ENCODE measurements around the gene ZBTB12. TPM values are rescaled to one million over a fixed set of nuclear protein-coding genes. Genes with fewer than 3 reads are reported as not detected.

The ZBTB12 gene
- polyA plus RNA-seq, 3 donors, result 0.11 TPM; not detected in 2

- Mint-ChIP-seq H3K4me3 (no peak overlapping the region), H3K36me3 (peaks cover 0 to 16% of the 10 kb centered on the region in 2 donors), H3K27me3 (ENCODE audit: low read depth in 3 of 3) (peaks cover 0 to 3% (median 2%) of the 10 kb centered on the region in 3 donors), H3K4me1 (no peaks in the 10 kb centered on the region), H3K9me3 (peaks cover 0 to 10% (median 6%) of the 10 kb centered on the region in 7 donors), H3K27ac (peak overlapping the region in 1 of 7 donors; percentile 26)
- no peak overlapping the region for H3K4me3 ChIP-seq (replicated peaks in 1 of 3; ENCODE audit: low read depth in 2 of 3, low read length in 3 of 3)
- no peak overlapping the region for H3K4me2 ChIP-seq (replicated peaks; ENCODE audit: extremely low read depth, low read length, poor library complexity, severe bottlenecking)
- TF ChIP-seq CTCF (IDR thresholded peaks at IDR 0.05), result no peak
- H3K4me1 ChIP-seq (ENCODE audit: control insufficient read depth in 1 of 2, insufficient read depth in 2 of 2, low read length in 2 of 2), result no peaks in the 10 kb centered on the region
- H3K9me3 ChIP-seq (replicated peaks in 1 of 2; ENCODE audit: control insufficient read depth in 1 of 2, insufficient read depth in 1 of 2, low read length in 2 of 2), result peaks cover 0 to 4% of the 10 kb centered on the region in 2 donors
- no peaks in the 10 kb centered on the region for H3K36me3 ChIP-seq (replicated peaks in 1 of 2; ENCODE audit: control insufficient read depth in 1 of 2, insufficient read depth in 2 of 2, low read length in 2 of 2)
- H3K9ac ChIP-seq (ENCODE audit: insufficient read depth, low read length, poor library complexity, severe bottlenecking), result no peak overlapping the region
- no CpG with 5 or more reads among the region's 2 CpGs for WGBS (ENCODE audit: insufficient coverage)
- H3K27ac ChIP-seq (ENCODE audit: low read depth in 1 of 2, low read length in 2 of 2), result no peak overlapping the region
- no peaks in the 10 kb centered on the region for H4K20me1 ChIP-seq (ENCODE audit: insufficient read depth, low read length)
- H3K27me3 ChIP-seq (ENCODE audit: control insufficient read depth in 2 of 2, insufficient read depth in 2 of 2, low read length in 2 of 2), result no peaks in the 10 kb centered on the region
- H2AFZ ChIP-seq (ENCODE audit: insufficient read depth, low read depth, low read length, poor library complexity, severe bottlenecking), result no peak overlapping the region
- DNase-seq, result no peak
- intact Hi-C loops (cut with micrococcal nuclease), result no loop called here
- H3K79me2 ChIP-seq (ENCODE audit: insufficient read depth, low read length), result no peaks in the 10 kb centered on the region
Measured at GRCh38 chr6:31851485-31851832, 50.4 kb downstream of the ZBTB12 start.

DNA sequence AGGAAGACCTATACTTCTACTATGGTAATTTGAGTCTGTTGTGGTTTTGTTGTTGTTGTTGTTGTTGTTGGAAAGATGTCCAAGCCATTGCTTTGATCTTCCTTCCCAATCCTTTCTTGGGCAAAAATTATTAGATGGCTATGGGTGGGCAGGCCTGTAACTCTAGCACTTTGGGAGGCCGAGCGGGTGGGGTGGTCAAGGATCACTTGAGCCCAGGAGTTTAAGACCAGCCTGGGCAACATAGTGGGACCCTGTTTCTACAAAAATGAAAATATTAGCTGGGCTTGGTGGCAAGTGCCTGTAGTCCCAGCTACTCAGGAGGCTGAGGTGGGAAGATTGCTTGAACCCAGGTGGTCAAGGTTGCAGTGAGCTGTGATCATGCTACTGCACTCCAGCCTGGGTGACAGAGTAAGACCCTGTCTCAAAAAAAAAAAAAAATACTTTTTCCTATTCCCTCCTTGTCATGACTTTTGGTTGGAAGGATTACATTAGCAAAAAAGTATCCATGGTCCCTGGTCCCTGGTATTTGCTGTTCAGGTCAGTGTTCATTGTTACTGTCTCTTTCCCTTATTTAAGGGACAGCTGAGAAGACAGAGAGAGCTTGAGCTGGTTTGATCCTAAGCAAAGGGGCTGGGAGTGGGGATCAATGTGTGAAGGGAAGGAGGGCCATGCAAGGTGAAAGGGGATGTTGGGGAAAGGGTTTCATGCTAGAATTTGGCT, 51.0 kb downstream of the ZBTB12 start:
- H3K36me3 Mint-ChIP-seq, result peaks cover 0 to 13% of the 10 kb centered on the region in 2 donors
- Histone ChIP-seq H2AFZ (ENCODE audit: insufficient read depth, low read depth, low read length, poor library complexity, severe bottlenecking) (no peak overlapping the region), H3K27me3 (ENCODE audit: control insufficient read depth in 2 of 2, insufficient read depth in 2 of 2, low read length in 2 of 2) (no peaks in the 10 kb centered on the region), H3K9me3 (replicated peaks in 1 of 2; ENCODE audit: control insufficient read depth in 1 of 2, insufficient read depth in 1 of 2, low read length in 2 of 2) (peaks cover 0 to 4% of the 10 kb centered on the region in 2 donors), H3K4me2 (replicated peaks; ENCODE audit: extremely low read depth, low read length, poor library complexity, severe bottlenecking) (no peak overlapping the region), H3K27ac (ENCODE audit: low read depth in 1 of 2, low read length in 2 of 2) (no peak overlapping the region), H3K9ac (ENCODE audit: insufficient read depth, low read length, poor library complexity, severe bottlenecking) (no peak overlapping the region), H3K36me3 (replicated peaks in 1 of 2; ENCODE audit: control insufficient read depth in 1 of 2, insufficient read depth in 2 of 2, low read length in 2 of 2) (no peaks in the 10 kb centered on the region), H3K79me2 (ENCODE audit: insufficient read depth, low read length) (no peaks in the 10 kb centered on the region), H3K4me1 (ENCODE audit: control insufficient read depth in 1 of 2, insufficient read depth in 2 of 2, low read length in 2 of 2) (no peaks in the 10 kb centered on the region), H4K20me1 (ENCODE audit: insufficient read depth, low read length) (no peaks in the 10 kb centered on the region), H3K4me3 (replicated peaks in 1 of 3; ENCODE audit: low read depth in 2 of 3, low read length in 3 of 3) (no peak overlapping the region)
- H3K27me3 Mint-ChIP-seq (ENCODE audit: low read depth in 3 of 3), result peaks cover 0 to 3% (median 2%) of the 10 kb centered on the region in 3 donors
- no peak for DNase-seq
- no peaks in the 10 kb centered on the region for H3K4me1 Mint-ChIP-seq
- H3K27ac Mint-ChIP-seq, result peak overlapping the region in 2 of 7 donors; percentile 25 to 42
- no peak for TF ChIP-seq CTCF (IDR thresholded peaks at IDR 0.05)
- intact Hi-C loops (cut with micrococcal nuclease), result no loop called here
- H3K4me3 Mint-ChIP-seq, result no peak overlapping the region
- WGBS (ENCODE audit: insufficient coverage), result 100% methylated on average over 2 of the region's 2 CpGs
- H3K9me3 Mint-ChIP-seq, result peaks cover 0 to 10% (median 6%) of the 10 kb centered on the region in 7 donors

Small RNAs within 50 kb of the gene (small RNA-seq; reads per million reads assigned to genes)
- not detected for gene AL645922.1 (ENCODE audit: insufficient read length, low read depth)

Other genes starting within 250 kb of the ZBTB12 start
- 100 to 1,000 TPM in 1 of 3 donors, 10 to 100 TPM in 2; 15.4 to 195 (median 15.6) TPM for gene BAG6, start 249.4 kb downstream of the ZBTB12 start, polyA plus RNA-seq
- 1 to 10 TPM; 4.2 to 8.3 (median 4.8) TPM for gene APOM, start 246.2 kb downstream of the ZBTB12 start, polyA plus RNA-seq
- 10 to 100 TPM in 2 of 3 donors, 1 to 10 TPM in 1; 8.0 to 23.4 (median 18.1) TPM for gene C6orf47, start 241.3 kb downstream of the ZBTB12 start, polyA plus RNA-seq
- 10 to 100 TPM; 10.8 to 13.9 (median 12.0) TPM for gene GPANK1, start 237.1 kb downstream of the ZBTB12 start, polyA plus RNA-seq
- 100 to 1,000 TPM; 147 to 227 (median 195) TPM for gene CSNK2B, start 236.0 kb downstream of the ZBTB12 start, polyA plus RNA-seq
- gene LY6G5B, start 232.1 kb downstream of the ZBTB12 start, polyA plus RNA-seq, result 10 to 100 TPM in 1 of 3 donors, under 1 TPM in 1, not detected in 1; 0.17 to 55.1 TPM
- gene LY6G5C, start 221.0 kb downstream of the ZBTB12 start, polyA plus RNA-seq, result 1 to 10 TPM; 4.8 to 7.3 (median 5.8) TPM
- 100 to 1,000 TPM in 1 of 3 donors, 10 to 100 TPM in 2; 53.0 to 122 (median 56.0) TPM for gene ABHD16A, start 198.8 kb downstream of the ZBTB12 start, polyA plus RNA-seq
- gene LY6G6F, start 195.2 kb downstream of the ZBTB12 start, polyA plus RNA-seq, result under 1 TPM in 1 of 3 donors, not detected in 2; 0.51 TPM
- not detected for gene LY6G6D, start 186.7 kb downstream of the ZBTB12 start, polyA plus RNA-seq
- under 1 TPM in 1 of 3 donors, not detected in 2; 0.27 TPM for gene LY6G6C, start 180.3 kb downstream of the ZBTB12 start, polyA plus RNA-seq
- gene MPIG6B, start 178.7 kb downstream of the ZBTB12 start, polyA plus RNA-seq, result under 1 TPM; 0.09 to 0.75 (median 0.68) TPM
- 10 to 100 TPM; 29.8 to 56.0 (median 30.6) TPM for gene DDAH2, start 172.8 kb downstream of the ZBTB12 start, polyA plus RNA-seq
- 1,000 to 10,000 TPM in 2 of 3 donors, 100 to 1,000 TPM in 1; 676 to 1,304 (median 1,196) TPM for gene CLIC1, start 165.6 kb downstream of the ZBTB12 start, polyA plus RNA-seq
- gene MSH5, start 162.1 kb downstream of the ZBTB12 start, polyA plus RNA-seq, result 10 to 100 TPM in 1 of 3 donors, 1 to 10 TPM in 1, under 1 TPM in 1; 0.58 to 31.2 (median 1.9) TPM
- 10 to 100 TPM in 1 of 3 donors, not detected in 2; 10.4 TPM for gene SAPCD1, start 139.4 kb downstream of the ZBTB12 start, polyA plus RNA-seq
- gene VWA7, start 124.8 kb downstream of the ZBTB12 start, polyA plus RNA-seq, result under 1 TPM in 1 of 3 donors, not detected in 2; 0.57 TPM
- 10 to 100 TPM; 22.2 to 28.9 (median 27.3) TPM for gene VARS1, start 106.3 kb downstream of the ZBTB12 start, polyA plus RNA-seq
- gene LSM2, start 95.1 kb downstream of the ZBTB12 start, polyA plus RNA-seq, result 10 to 100 TPM; 26.0 to 41.0 (median 40.0) TPM
- under 1 TPM; 0.53 to 0.72 (median 0.55) TPM for gene HSPA1L, start 86.8 kb downstream of the ZBTB12 start, polyA plus RNA-seq
- 100 to 1,000 TPM; 144 to 215 (median 200) TPM for gene HSPA1A, start 86.5 kb downstream of the ZBTB12 start, polyA plus RNA-seq
- 10 to 100 TPM in 1 of 3 donors, 1 to 10 TPM in 2; 3.4 to 81.4 (median 4.8) TPM for gene HSPA1B, start 74.3 kb downstream of the ZBTB12 start, polyA plus RNA-seq
- 10 to 100 TPM; 70.2 to 89.5 (median 81.8) TPM for gene NEU1, start 39.3 kb downstream of the ZBTB12 start, polyA plus RNA-seq
- gene SLC44A4, start 23.1 kb downstream of the ZBTB12 start, polyA plus RNA-seq, result under 1 TPM in 1 of 3 donors, not detected in 2; 0.09 TPM
- 10 to 100 TPM in 2 of 3 donors, 1 to 10 TPM in 1; 9.9 to 52.8 (median 16.0) TPM for gene EHMT2, start 4.4 kb downstream of the ZBTB12 start, polyA plus RNA-seq
- gene C2, start 25.6 kb upstream of the ZBTB12 start, polyA plus RNA-seq, result 1 to 10 TPM; 5.4 to 7.2 (median 6.5) TPM
- gene CFB, start 44.0 kb upstream of the ZBTB12 start, polyA plus RNA-seq, result 1 to 10 TPM in 1 of 3 donors, under 1 TPM in 1, not detected in 1; 0.37 to 2.2 TPM
- gene NELFE, start 56.9 kb upstream of the ZBTB12 start, polyA plus RNA-seq, result 10 to 100 TPM; 48.8 to 74.4 (median 61.4) TPM
- gene SKIC2, start 57.1 kb upstream of the ZBTB12 start, polyA plus RNA-seq, result 10 to 100 TPM; 13.2 to 72.1 (median 13.2) TPM
- gene DXO, start 70.1 kb upstream of the ZBTB12 start, polyA plus RNA-seq, result 10 to 100 TPM in 2 of 3 donors, 1 to 10 TPM in 1; 5.5 to 49.6 (median 10.4) TPM
- gene C4A, start 80.0 kb upstream of the ZBTB12 start, polyA plus RNA-seq, result 10 to 100 TPM in 1 of 3 donors, not detected in 2; 12.6 TPM
- 10 to 100 TPM in 1 of 3 donors, under 1 TPM in 1, not detected in 1; 0.18 to 11.6 TPM for gene C4B, start 112.7 kb upstream of the ZBTB12 start, polyA plus RNA-seq
- gene CYP21A2, start 136.3 kb upstream of the ZBTB12 start, polyA plus RNA-seq, result under 1 TPM in 1 of 3 donors, not detected in 2; 0.16 TPM
- gene TNXB, start 207.3 kb upstream of the ZBTB12 start, polyA plus RNA-seq, result 1 to 10 TPM in 1 of 3 donors, not detected in 2; 1.2 TPM
- gene ATF6B, start 226.2 kb upstream of the ZBTB12 start, polyA plus RNA-seq, result 100 to 1,000 TPM in 1 of 3 donors, 10 to 100 TPM in 2; 15.7 to 147 (median 17.8) TPM
- gene FKBPL, start 228.2 kb upstream of the ZBTB12 start, polyA plus RNA-seq, result 1 to 10 TPM; 1.2 to 2.4 (median 1.8) TPM
- not detected for gene PRRT1, start 249.9 kb upstream of the ZBTB12 start, polyA plus RNA-seq

Measured in CD14-positive monocyte (primary cell).